WTC11 (cell line): ENCODE measurements around the gene TEKTIP1.

Source experiments
- IRF2 ChIP-seq: sonication (generic); formaldehyde crosslinking; IDR thresholded peaks from 2 replicates; pipeline ENCODE4 v1.8.0; 2022; ENCODE audit warnings: low read depth, missing genetic modification reagents, borderline replicate concordance
- SMAD4 ChIP-seq: sonication (generic); formaldehyde crosslinking; IDR thresholded peaks from 2 replicates; pipeline ENCODE4 v1.8.0; 2022; ENCODE audit warnings: mild to moderate bottlenecking, missing genetic modification reagents
- ZNF232 ChIP-seq: sonication (generic); formaldehyde crosslinking; IDR thresholded peaks from 2 replicates; pipeline ENCODE4 v1.8.0; 2022; ENCODE audit warnings: mild to moderate bottlenecking, missing genetic modification reagents
- TF ChIP-seq, protein P1 (sequence below): fragments of 200-600 bp; IDR thresholded peaks from 2 replicates; pipeline ENCODE4 v1.8.0; 2022; ENCODE audit warnings: antibody characterized with exemption
- TF ChIP-seq, protein P2 (sequence below): fragments of 250-450 bp; sonication (Bioruptor Pico); conservative IDR thresholded peaks from 2 replicates; pipeline ENCODE4 v1.9.0; 2021; ENCODE audit warnings: mild to moderate bottlenecking

DNA sequence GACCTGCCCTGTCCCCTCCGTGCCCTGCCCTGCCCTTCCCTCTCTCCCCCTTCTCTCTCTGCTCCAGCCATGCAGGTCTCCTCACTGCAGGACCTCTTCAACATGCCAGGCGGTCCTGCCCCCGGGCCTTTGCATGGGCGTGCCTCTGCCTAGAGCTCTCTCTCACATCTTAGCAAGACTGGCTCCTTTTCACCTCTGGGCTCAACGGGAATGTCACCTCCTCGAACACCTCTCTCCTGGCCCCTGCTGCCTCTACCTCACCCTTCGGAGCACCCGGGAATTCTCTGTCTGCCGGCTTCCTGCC, 12.8 kb downstream of the TEKTIP1 start:
- TF ChIP-seq, protein P1, sequence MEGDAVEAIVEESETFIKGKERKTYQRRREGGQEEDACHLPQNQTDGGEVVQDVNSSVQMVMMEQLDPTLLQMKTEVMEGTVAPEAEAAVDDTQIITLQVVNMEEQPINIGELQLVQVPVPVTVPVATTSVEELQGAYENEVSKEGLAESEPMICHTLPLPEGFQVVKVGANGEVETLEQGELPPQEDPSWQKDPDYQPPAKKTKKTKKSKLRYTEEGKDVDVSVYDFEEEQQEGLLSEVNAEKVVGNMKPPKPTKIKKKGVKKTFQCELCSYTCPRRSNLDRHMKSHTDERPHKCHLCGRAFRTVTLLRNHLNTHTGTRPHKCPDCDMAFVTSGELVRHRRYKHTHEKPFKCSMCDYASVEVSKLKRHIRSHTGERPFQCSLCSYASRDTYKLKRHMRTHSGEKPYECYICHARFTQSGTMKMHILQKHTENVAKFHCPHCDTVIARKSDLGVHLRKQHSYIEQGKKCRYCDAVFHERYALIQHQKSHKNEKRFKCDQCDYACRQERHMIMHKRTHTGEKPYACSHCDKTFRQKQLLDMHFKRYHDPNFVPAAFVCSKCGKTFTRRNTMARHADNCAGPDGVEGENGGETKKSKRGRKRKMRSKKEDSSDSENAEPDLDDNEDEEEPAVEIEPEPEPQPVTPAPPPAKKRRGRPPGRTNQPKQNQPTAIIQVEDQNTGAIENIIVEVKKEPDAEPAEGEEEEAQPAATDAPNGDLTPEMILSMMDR, result no peak
- TF ChIP-seq SMAD4 (CRISPR knock-in tag), result no peak
- no peak for TF ChIP-seq ZNF232 (CRISPR knock-in tag)
- no peak for TF ChIP-seq IRF2 (CRISPR knock-in tag)
- TF ChIP-seq, protein P2, sequence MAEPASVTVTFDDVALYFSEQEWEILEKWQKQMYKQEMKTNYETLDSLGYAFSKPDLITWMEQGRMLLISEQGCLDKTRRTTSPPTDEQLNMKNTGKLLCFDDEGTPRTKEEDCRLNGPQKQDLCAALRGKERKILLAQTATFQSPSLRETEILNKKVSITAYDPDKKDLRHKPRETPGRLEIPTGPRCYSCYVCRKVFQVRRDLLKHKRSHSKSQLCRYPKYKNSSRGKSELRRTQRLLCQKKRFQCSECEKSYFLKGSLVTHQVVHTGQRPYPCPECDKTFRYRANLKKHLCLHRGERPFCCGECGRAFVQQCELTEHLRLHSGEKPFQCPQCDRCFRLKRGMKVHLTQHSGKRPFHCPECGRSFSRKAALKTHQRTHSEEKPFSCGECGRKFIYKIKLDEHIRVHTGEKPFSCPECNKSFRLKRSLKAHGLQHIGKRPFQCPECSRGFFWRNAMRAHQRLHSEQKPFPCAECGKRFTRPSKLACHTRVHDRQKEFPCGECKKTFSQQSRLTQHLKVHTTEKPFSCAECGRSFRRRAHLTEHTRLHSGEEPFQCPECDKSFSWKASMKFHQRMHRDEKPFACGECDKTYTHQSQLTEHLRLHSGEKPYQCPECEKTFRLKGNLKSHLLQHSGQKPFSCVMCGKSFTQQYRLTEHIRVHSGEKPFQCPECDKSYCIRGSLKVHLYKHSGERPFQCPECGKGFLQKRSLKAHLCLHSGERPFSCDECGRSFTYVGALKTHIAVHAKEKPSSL (CRISPR knock-in tag), result no peak
